OCI-M1 (cell line): Measurements from ENCODE around the gene USP13.

Source experiments
- DNase-seq: peaks from one replicate; lab custom pipeline; 2025; lab: John Stamatoyannopoulos, UW

The USP13 gene

DNA sequence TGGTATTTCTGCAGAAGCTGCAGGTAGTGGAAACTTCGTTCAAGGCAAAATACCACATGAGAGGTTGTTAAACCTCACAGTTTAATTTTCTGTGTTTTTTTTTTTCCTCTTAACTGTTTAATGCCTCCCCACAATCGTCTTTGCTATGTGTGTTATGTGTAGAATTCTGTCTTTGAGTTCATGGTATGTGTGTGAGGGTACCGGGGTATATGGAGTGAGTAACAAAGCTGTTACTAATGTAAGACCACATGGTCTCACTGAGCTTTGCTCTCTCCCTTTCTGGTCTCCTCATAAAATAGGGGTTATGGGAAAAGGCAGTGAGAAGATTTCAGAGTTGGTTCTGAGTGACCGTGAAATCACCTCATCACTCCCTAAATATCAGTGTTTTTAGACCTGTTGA, 143.6 kb downstream of the USP13 start:
- no peak for DNase-seq

DNA sequence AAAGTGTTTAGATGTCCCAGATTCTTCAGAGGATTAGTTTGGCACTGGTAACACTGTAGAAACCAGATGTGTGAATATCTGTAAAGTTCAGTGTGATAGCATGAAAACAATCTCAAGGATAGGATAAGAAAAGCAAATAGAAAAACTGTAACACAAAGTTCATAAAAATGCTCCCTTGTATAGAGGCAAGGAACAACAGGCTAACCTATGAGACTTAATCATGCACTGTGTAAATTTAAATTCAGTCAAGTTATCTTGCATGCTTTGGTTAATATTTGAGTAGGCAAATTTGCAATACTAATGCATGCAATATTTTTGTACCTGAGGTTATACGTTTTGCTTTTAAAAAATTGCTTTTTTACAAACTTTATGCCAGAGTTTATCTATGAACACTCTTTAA, 144.4 kb downstream of the USP13 start:
- no peak for DNase-seq

DNA sequence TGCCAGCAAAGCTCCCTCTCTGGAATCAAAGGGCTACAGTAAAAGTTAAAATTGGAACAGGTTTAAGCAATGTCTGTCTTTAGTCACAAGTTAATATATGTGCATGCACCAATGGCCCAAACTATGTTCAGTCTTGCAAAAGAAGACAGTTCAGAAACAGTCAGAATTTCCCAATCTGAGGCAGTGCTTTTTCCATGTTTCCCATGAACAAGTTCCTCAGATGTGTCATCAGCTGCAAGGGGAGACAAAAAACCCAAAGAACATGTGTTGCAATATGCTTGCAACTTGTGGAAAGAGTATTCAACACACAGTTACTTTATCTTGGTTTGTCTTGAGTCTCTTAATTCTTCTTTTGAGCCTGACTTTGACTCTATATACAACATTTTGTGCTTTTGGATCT, 148.4 kb downstream of the USP13 start:
- DNase-seq = peak; percentile 25

DNA sequence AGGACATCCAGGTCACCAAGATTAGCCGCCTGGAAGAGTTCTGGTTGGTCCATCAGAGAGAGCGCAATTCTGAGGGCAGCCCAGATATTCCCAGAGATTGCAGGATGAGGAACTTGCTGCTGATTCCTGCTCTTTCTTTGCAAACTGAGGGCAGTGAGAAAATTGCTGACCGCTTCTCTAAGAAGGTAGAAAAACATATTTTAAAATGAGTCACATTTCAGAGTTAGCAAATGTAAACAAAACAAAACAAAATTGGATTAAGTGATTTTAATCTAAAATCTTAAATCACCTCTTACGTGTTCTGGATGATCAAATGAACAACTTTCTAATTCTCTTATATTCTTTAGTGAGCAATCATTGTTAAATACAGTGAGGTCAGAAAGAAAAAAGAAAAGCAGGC, 149.0 kb downstream of the USP13 start:
- DNase-seq = no peak

DNA sequence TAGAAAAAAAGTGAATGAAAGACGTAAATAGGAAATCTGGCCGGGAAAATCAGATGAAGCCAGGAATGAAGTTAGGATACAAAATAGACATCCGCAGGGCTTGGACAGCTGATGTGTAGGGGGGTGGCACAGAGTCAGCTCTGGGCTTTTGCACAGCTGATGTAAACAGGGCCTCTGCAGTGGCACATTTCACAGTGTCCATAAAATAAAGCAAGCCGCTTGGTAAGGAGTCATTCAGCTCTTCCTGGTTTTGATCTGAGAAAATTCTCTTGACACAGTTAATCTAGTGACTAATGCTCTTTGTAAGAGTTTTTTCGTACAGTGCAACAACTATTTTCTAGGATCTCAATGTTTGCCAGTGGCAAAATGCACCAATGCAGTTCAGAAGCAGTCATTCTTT, 153.3 kb downstream of the USP13 start:
- no peak for DNase-seq

DNA sequence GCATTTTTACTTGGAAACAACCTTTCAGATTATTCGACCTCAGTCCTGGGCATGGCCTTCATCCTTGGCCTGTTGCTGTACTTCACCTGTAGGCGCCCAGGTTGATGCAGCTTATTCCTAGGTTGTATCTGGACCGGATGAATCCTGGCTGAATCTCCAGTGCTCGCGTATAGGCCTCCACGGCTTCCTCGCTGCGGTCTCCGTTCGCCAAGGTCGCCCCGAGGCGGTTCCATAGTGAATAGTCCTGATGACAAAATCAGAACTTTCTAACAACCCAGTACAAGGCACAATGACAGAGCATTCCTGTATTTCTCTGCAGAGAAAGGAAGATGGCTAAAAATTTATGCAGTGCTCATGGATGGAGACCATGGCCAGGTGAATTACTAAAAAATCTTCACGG, 154.7 kb downstream of the USP13 start:
- DNase-seq = no peak

DNA sequence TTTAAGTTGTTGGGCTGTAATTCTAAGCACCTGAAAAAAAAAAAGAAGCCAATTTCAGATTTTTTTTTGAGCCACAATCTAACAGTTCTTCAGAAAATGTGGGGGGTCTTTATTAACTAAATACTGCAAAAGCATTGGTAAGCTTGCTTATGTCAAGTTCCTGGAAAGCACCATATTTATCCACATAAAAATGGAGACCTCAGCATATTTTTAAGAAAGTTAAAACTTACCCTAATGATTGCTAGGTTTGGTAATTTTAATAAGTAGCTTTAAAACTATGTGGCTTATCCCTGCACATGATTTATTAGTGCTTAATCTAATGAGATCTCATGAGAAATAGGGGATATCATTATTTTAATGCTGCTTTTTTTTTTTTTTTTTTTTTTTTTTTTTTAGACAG, 156.8 kb downstream of the USP13 start:
- DNase-seq = no peak

DNA sequence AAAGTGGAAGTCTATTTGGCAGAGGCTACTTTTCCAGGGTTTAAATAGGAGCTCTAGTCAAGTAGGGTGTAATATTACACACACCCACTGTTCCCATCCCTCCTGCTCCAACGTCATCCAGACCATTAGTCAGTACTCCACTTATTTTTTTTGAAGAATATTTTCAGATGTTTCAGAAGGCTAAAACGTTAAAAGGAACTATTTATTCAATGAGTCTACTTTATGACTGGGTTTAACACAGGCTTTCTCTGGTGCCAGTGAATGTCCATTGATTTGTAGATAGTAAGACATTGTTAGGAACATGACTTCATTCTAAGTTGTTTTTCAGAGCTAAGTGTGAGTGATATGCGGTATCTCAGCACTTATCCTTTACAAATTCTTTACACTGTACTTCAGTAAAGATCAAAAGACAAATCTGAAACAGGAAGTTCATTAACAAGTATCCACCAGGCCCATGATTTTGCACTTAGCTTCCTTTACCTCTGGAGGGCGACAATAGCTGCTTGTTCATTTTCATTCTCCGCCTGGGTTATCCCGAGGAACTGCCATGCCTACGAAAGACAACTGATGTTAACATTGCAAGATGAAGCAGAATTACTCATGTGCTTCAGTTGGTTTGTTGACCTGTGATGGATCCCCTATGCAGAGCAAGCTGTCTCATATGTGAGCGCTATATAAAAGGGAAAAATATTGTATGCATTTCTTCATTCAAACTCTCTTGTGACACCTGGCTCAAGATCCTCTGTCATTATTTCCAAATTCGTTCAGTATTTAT, 158.7 kb downstream of the USP13 start:
- peak; percentile 82 for DNase-seq

DNA sequence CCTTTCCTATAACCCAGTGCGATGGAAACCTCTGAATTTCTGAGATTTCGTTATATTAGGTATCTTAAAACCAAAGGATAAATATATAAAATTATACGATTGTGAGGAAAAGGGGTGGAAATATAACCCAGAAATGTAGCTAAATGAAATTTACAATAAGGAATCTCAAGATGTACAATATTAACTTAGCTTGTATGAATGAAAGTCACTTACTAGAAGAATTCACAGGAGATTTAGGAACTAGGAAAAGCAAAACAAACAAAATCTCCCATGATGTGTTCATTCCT, 159.2 kb downstream of the USP13 start:
- DNase-seq = no peak

DNA sequence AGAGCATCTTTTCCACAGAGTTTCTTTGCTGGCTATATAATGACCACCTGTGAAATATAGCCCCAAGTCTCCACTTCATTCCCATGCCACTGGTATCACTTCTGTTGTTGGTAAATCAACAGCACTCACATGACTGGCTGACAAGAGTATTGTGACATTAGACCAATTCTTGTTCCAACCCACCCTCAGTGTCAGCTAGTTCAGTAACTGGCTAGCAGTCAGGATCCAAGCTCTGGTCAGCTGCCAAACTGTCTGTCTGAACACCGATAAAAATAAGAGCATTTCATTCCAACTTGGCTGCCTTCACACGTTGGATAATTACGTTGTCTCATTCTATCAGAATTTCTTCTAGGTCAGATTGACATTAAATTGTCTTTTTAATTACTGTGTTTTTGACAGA, 166.5 kb downstream of the USP13 start:
- peak; percentile 27 for DNase-seq

DNA sequence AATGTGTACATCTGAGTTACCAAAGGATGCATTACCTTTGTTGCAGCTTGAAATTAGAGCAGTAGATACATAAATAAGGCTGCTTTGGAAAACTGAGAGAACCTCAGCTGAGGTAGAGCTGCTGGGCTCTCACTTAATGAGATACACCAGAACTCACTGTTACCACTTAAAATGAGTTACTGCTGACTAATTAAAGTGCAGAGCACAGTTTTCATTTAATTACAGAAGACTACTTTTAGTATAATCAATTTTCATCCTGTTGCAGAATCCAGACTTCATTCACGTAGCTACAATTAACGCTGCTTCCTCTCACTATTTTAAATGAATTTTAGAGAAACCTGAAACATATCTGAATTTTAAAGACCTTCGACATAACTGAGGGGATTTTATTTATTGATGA, 169.5 kb downstream of the USP13 start:
- DNase-seq = no peak

DNA sequence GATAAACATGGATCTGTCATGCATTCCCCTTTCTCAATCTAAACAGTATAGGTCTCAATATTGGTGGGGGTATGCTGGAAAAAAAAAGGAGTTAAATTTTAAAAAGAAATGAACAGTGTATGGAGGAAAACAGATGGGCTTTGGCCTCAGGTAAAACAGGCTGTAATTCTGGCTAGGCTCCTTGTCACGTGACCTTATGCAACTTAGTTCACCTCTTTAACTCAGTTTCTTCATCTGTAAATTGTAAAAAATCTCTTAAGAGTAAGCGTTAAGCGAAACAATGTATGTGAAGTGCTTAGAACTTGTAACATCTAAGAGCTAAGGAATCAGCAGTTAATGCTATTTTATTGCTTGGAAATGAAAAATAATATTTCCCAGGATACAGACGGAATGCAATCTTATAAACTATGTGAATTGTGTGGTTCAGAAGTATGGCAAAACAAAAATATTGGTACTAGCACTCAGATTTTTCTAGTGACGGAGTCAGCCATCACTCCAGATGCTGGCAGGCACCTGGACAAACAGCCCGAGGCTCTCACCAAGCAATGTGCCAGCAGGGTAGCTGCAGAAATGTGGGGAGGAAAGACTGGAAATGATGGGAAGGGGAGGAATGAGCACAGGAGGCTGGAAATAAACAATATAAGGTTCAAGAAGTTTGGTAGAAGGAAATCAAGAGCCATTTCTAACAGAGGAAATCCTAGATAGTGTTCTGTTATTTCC, 172.8 kb downstream of the USP13 start:
- DNase-seq = no peak

DNA sequence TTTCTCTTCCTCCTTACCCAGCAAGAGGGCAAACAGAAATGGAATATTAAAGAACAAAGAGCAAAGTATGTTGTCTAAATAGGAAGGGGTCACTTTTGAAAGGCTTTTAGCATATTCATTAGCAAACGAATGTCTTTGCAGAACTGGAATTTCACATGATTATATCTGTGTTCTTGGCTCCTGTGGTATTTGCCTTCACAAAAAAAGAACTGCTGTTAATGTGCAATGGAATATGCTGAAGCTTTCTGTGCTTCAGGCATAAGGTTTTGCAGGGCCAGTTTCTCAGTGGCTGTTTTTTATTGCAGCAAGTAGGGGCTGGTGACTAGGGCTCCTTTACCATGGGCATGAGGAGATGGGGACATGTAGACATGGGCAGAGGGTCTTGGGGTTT, 173.4 kb downstream of the USP13 start:
- DNase-seq = no peak

DNA sequence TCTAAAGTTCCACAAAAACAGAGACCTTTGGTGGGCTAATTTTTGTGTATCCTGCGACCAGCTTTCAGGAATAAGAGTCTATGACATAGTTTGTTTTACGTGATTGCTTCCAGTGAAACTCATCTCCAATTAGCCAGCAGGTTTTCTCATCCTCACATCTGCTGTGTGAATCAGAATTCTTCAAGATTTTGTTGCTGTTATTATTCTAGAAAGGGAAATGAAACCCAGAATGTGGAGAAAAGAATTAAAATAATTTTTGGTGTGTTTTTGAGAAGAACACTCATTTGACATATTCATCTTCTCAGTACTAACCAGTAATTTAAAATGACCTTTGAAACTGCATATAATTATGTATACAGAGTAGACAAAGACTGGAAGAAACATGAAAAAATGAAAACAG, 175.9 kb downstream of the USP13 start:
- DNase-seq = no peak

DNA sequence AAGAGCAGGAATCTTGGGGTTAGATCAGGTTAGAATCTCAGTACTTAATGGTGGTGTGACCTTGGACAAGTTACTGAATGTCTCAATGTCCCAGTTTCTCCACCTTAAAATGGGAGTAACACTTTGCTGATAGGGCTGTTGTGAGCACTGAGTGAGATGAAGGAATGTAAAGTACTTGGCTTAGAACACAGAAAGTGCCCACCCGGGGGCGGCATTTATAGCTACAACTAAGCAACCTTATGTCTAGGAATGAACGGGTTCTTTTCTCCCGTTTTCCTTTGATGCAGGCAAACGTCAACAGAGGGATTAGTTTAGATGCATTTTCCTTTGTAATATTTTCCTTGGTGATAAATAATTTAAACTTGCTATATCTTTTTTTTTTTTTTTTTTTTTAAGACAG, 176.6 kb downstream of the USP13 start:
- DNase-seq = no peak

DNA sequence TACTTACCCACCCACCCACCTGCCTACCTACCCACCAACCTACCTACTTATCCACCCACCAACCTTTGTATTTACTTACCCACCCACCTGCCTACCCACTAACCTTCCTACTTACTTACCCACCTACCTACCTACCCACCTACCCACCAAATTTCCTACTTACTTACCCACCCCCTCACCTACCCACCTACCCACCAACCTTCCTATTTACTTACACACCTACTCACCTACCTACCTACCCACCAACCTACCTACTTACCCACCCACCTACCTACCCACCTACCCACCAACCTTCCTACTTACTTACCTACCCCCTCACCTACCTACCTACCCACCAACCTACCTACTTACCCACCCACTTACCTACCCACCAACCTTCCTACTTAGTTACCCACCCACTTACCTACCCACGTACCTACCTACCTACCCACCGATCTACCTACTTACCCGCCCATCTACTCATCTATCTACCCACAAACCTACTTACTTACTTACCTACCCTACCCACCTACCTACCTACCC, 179.6 kb downstream of the USP13 start:
- DNase-seq = no peak

DNA sequence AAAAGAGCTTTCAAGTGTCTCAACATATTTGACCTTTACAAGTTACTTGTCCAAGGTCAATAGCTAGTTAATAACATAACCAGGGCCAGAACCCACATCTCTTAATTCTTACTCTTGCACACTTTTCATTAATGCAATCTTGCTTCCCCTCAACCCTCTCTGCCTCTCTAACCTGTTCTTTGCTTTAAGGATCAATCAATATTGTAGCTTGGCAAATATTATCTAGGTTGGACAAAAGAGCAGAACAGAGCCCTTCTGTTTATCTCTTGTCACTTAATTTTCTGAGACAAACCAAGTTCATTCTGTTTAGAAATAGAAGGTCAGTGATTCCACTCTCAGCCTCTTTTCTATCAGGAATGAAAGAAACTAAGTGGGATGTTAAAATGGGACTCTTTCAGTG, 180.5 kb downstream of the USP13 start:
- no peak for DNase-seq

DNA sequence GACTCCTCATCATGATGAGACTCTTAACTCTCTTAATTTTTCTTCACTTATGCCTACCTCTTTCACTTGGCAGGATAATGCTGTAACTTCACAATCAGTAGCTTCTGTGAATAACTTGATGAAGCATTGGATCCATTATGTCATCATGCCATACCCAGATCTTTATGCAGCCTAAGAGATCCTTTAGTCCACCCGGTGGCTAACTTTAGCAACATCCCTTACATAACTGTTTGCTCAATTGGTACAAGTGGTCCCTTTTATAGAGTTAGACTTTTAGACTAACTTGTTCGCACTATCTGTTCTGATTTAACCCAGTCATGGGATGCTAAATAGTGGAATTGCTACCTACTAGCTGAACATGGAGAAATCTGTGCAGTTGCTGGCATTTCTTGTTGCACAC, 184.5 kb downstream of the USP13 start:
- no peak for DNase-seq
